ENCODE measurements around the gene UBE3B.

UBE3B gene

DNA sequence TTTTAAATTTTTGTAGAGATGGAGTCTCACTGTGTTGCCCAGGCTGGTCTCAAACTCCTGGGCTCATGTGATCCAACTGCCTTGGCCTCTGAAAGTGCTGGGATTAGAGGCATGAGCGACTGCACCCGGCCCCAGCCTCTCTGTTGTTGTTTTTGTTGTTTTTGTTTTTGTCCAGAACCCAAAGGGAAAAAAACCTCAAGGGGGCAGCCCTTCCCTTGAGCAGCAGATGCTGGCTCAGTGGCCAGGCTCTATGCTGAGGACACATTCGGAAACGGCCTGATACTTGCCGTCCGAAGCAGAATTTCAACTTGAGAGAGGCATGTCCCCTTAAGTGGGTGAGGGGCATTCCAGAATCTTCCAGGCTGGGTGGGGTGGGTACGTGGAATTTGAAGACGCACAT lies 102.8 kb downstream of the UBE3B start:
- Histone ChIP-seq H3K27me3 (ENCODE audit: insufficient read depth, poor library complexity, severe bottlenecking) (no peaks in the 10 kb centered on the region), H3K4me3 (replicated peaks; ENCODE audit: insufficient read depth, low read length) (no peak overlapping the region), H3K27ac (replicated peaks) (no peak overlapping the region)
- no peak for DNase-seq (ENCODE audit: low read depth in 1 of 2, low spot score in 1 of 2)
- TF ChIP-seq, protein P1, sequence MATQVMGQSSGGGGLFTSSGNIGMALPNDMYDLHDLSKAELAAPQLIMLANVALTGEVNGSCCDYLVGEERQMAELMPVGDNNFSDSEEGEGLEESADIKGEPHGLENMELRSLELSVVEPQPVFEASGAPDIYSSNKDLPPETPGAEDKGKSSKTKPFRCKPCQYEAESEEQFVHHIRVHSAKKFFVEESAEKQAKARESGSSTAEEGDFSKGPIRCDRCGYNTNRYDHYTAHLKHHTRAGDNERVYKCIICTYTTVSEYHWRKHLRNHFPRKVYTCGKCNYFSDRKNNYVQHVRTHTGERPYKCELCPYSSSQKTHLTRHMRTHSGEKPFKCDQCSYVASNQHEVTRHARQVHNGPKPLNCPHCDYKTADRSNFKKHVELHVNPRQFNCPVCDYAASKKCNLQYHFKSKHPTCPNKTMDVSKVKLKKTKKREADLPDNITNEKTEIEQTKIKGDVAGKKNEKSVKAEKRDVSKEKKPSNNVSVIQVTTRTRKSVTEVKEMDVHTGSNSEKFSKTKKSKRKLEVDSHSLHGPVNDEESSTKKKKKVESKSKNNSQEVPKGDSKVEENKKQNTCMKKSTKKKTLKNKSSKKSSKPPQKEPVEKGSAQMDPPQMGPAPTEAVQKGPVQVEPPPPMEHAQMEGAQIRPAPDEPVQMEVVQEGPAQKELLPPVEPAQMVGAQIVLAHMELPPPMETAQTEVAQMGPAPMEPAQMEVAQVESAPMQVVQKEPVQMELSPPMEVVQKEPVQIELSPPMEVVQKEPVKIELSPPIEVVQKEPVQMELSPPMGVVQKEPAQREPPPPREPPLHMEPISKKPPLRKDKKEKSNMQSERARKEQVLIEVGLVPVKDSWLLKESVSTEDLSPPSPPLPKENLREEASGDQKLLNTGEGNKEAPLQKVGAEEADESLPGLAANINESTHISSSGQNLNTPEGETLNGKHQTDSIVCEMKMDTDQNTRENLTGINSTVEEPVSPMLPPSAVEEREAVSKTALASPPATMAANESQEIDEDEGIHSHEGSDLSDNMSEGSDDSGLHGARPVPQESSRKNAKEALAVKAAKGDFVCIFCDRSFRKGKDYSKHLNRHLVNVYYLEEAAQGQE (IDR thresholded peaks at IDR 0.05; ENCODE audit: insufficient replicate concordance, low read depth): no peak
- TF ChIP-seq, protein P2, sequence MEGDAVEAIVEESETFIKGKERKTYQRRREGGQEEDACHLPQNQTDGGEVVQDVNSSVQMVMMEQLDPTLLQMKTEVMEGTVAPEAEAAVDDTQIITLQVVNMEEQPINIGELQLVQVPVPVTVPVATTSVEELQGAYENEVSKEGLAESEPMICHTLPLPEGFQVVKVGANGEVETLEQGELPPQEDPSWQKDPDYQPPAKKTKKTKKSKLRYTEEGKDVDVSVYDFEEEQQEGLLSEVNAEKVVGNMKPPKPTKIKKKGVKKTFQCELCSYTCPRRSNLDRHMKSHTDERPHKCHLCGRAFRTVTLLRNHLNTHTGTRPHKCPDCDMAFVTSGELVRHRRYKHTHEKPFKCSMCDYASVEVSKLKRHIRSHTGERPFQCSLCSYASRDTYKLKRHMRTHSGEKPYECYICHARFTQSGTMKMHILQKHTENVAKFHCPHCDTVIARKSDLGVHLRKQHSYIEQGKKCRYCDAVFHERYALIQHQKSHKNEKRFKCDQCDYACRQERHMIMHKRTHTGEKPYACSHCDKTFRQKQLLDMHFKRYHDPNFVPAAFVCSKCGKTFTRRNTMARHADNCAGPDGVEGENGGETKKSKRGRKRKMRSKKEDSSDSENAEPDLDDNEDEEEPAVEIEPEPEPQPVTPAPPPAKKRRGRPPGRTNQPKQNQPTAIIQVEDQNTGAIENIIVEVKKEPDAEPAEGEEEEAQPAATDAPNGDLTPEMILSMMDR (IDR thresholded peaks at IDR 0.05; ENCODE audit: insufficient read depth, low read length): no peak
- no peak for TF ChIP-seq GABPA (IDR thresholded peaks at IDR 0.05; ENCODE audit: low read depth)
- no peak for TF ChIP-seq SPI1 (IDR thresholded peaks at IDR 0.05; ENCODE audit: borderline replicate concordance, low read depth)
- no peak for TF ChIP-seq POLR2AphosphoS5 (IDR thresholded peaks at IDR 0.05; ENCODE audit: low read depth)

DNA sequence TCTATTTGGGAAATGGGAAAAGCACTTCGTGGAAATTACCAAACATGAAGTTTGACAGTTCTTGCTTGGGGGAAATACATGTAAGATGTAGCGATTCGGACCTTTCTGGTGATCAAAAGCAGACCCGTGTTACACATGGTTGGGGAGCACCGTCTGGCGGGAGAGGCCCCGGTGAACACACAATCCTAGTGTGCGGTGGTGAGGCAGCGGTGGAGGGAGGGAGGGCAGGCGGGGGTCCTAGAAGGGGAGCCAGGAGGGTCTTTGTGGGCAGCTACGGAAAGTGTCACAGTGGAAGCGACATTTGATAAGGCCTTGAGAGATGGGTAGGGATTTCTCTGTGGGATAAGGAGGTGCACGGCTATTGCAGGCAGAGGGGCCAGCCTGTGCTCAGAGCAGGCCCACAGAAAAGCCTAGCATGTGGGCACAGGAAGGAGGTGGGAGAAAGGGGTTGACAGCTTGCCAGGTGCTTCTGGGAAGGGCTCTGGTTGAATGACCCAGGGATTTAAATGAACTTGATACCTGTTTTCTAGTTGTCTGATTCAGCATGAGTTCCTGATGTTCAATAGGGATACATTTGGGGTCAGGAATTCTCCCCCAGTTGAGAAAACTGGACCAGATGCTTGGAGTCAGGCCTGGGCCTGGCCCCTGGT lies 103.4 kb downstream of the UBE3B start:
- no peaks in the 10 kb centered on the region for H3K27me3 ChIP-seq (ENCODE audit: insufficient read depth, poor library complexity, severe bottlenecking)
- no peak for TF ChIP-seq POLR2AphosphoS5 (IDR thresholded peaks at IDR 0.05; ENCODE audit: low read depth)
- no peak for TF ChIP-seq GABPA (IDR thresholded peaks at IDR 0.05; ENCODE audit: low read depth)
- no peak for TF ChIP-seq SPI1 (IDR thresholded peaks at IDR 0.05; ENCODE audit: borderline replicate concordance, low read depth)
- TF ChIP-seq, protein P2 (IDR thresholded peaks at IDR 0.05; ENCODE audit: insufficient read depth, low read length): no peak
- DNase-seq (ENCODE audit: low read depth in 1 of 2, low spot score in 1 of 2): no peak
- no peak overlapping the region for H3K4me3 ChIP-seq (replicated peaks; ENCODE audit: insufficient read depth, low read length)
- no peak overlapping the region for H3K27ac ChIP-seq (replicated peaks)

DNA sequence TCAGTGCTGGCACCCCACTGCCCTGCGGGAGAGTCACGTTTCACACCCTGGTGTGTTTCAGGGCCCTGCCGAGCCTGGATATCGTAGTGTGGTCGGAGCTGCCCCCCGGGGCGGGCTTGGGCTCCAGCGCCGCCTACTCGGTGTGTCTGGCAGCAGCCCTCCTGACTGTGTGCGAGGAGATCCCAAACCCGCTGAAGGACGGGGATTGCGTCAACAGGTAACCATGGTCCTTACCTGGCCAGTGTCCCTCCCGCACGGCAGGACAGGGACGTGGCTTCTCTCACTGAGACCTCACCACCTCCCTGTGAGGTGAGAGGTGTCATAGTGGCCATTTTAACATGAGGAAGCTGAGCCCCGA lies 103.9 kb downstream of the UBE3B start:
- no peak overlapping the region for H3K4me3 ChIP-seq (replicated peaks; ENCODE audit: insufficient read depth, low read length)
- no peak overlapping the region for H3K27ac ChIP-seq (replicated peaks)
- H3K27me3 ChIP-seq (ENCODE audit: insufficient read depth, poor library complexity, severe bottlenecking): no peaks in the 10 kb centered on the region
- TF ChIP-seq, protein P2 (IDR thresholded peaks at IDR 0.05; ENCODE audit: insufficient read depth, low read length): no peak
- TF ChIP-seq GABPA (IDR thresholded peaks at IDR 0.05; ENCODE audit: low read depth): no peak
- no peak for TF ChIP-seq SPI1 (IDR thresholded peaks at IDR 0.05; ENCODE audit: borderline replicate concordance, low read depth)
- no peak for TF ChIP-seq POLR2AphosphoS5 (IDR thresholded peaks at IDR 0.05; ENCODE audit: low read depth)
- TF ChIP-seq, protein P1 (IDR thresholded peaks at IDR 0.05; ENCODE audit: insufficient replicate concordance, low read depth): no peak
- no peak for DNase-seq (ENCODE audit: low read depth in 1 of 2, low spot score in 1 of 2)

DNA sequence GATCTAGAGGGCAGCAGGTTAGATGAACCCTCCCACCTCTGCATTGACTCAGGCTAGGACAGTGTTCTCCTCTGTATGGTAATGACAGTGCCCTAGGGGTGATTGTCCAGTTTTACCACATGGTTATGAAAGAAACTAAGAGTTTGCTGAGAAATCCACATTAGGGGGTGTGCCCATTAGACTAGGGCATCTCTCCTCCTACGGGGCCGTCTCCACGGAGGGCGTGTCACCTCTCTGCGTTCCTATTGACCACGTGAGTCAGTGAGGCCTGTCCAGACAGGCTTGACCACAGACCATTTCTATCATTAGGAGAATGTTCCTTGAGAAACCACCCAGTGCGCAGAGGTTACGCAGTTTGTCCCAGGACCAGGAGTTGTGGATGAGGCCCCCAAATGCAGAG lies 104.4 kb downstream of the UBE3B start:
- Histone ChIP-seq H3K27ac (replicated peaks) (no peak overlapping the region), H3K4me3 (replicated peaks; ENCODE audit: insufficient read depth, low read length) (no peak overlapping the region), H3K27me3 (ENCODE audit: insufficient read depth, poor library complexity, severe bottlenecking) (no peaks in the 10 kb centered on the region)
- TF ChIP-seq, protein P2 (IDR thresholded peaks at IDR 0.05; ENCODE audit: insufficient read depth, low read length): no peak
- TF ChIP-seq GABPA (IDR thresholded peaks at IDR 0.05; ENCODE audit: low read depth) (no peak), SPI1 (IDR thresholded peaks at IDR 0.05; ENCODE audit: borderline replicate concordance, low read depth) (no peak), POLR2AphosphoS5 (IDR thresholded peaks at IDR 0.05; ENCODE audit: low read depth) (no peak)
- TF ChIP-seq, protein P1 (IDR thresholded peaks at IDR 0.05; ENCODE audit: insufficient replicate concordance, low read depth): no peak
- no peak for DNase-seq (ENCODE audit: low read depth in 1 of 2, low spot score in 1 of 2)
